Left cardiac atrium (tissue), 4 donors: ENCODE data around the gene SOWAHA. TPM values are rescaled to one million over a fixed set of nuclear protein-coding genes. Genes with fewer than 3 reads are reported as not detected.
A peak's percentile ranks its signal among the peaks of the same experiment; 100 is the strongest.

Experiments used
- ATAC-seq, 2 donors: fragments of 200-7000 bp; cut with Tn5 transposase; one replicate each; pipeline ENCODE4 v1.9.1; 2020; ENCODE audit warnings: mild to moderate bottlenecking in 2 of 2, moderate library complexity in 2 of 2
- DNase-seq: peaks from one replicate; pipeline ENCODE4 v3.0.0-alpha.2; 2020
- intact Hi-C, 2 donors: fragments of 100-400 bp; cut with DNase I; formaldehyde crosslinking; loops; one replicate each; pipeline versions ENCODE4 v1.14.1 to v1.15.1; 2022 to 2023
- total RNA-seq, 2 donors: library from RNA; stranded (reverse); fragmentation: NEBNext Ultra II Directional; extraction: Animal tissue kit (Norgen Biotek cat#: 25700); gene quantifications; one replicate each; pipeline ENCODE4 v1.2.1, GENCODE V29; 2021
- donor health status: DM: no; HTN: yes; CAD: no.
- donor health status: DM: no; HTN: yes; CAD: no; lungs with severe emphysema.
- donor health status: DM: yes; HTN: yes; CAD: no.
- donor health status: Dilated cardiomyopathy.

The SOWAHA gene
- total RNA-seq, 2 donors from 2014 or later, result 0.06 TPM; not detected in 1

GRCh38 chr5:132776131-132776937, 36.8 kb upstream of the SOWAHA start:
- DNase-seq, result no peak
- ATAC-seq, result peak; percentile 9 to 46
- intact Hi-C loops, result no loop called here

GRCh38 chr5:132776938-132777208, 36.2 kb upstream of the SOWAHA start:
- peak in 1 of 2 donors; percentile 5 for ATAC-seq
- DNase-seq, result no peak
- intact Hi-C loops, result no loop called here

GRCh38 chr5:132777209-132778069, 35.7 kb upstream of the SOWAHA start, which contains the start of gene SEPTIN8:
TSS of gene SEPTIN8 (minus strand) at chr5:132777239. CDS start at chr5:132777137, 102 bp downstream.
- DNase-seq (peak; percentile 70), ATAC-seq (peak; percentile 70 to 78)
- intact Hi-C loops, result no loop called here

GRCh38 chr5:132778129-132778528, 35.0 kb upstream of the SOWAHA start:
- ATAC-seq (no peak), DNase-seq (no peak)
- intact Hi-C loops, result no loop called here

GRCh38 chr5:132778856-132779255, 34.2 kb upstream of the SOWAHA start:
- ATAC-seq (no peak), DNase-seq (no peak)
- intact Hi-C loops, result no loop called here

- ATAC-seq (no peak), DNase-seq (no peak)
- intact Hi-C loops, result no loop called here
Observed at GRCh38 chr5:132779961-132780360, 33.1 kb upstream of the SOWAHA start.

- intact Hi-C loops, result no loop called here
- DNase-seq (no peak), ATAC-seq (no peak)
Observed at GRCh38 chr5:132780577-132780976, 32.5 kb upstream of the SOWAHA start.

GRCh38 chr5:132781029-132781428, 32.1 kb upstream of the SOWAHA start:
- ATAC-seq, result no peak
- intact Hi-C loops, result no loop called here

GRCh38 chr5:132782101-132782500, 31.0 kb upstream of the SOWAHA start:
- ATAC-seq (no peak), DNase-seq (no peak)
- intact Hi-C loops, result no loop called here

More at GRCh38 chr5:132781029-132781428, 32.1 kb upstream of the SOWAHA start:
- DNase-seq, result no peak

- intact Hi-C loops, result no loop called here
- DNase-seq (no peak), ATAC-seq (no peak)
Observed at GRCh38 chr5:132785365-132785764, 27.7 kb upstream of the SOWAHA start.

GRCh38 chr5:132785864-132786263, 27.2 kb upstream of the SOWAHA start:
- no peak for ATAC-seq
- intact Hi-C loops, result no loop called here
- no peak for DNase-seq

GRCh38 chr5:132787076-132787475, 26.0 kb upstream of the SOWAHA start:
- ATAC-seq, result no peak
- no peak for DNase-seq
- intact Hi-C loops, result no loop called here

GRCh38 chr5:132788508-132788907, 24.6 kb upstream of the SOWAHA start:
- intact Hi-C loops, result no loop called here
- DNase-seq, result no peak
- no peak for ATAC-seq

- ATAC-seq, result no peak
- DNase-seq, result no peak
- intact Hi-C loops, result no loop called here
Observed at GRCh38 chr5:132788990-132789886, 23.9 kb upstream of the SOWAHA start.

GRCh38 chr5:132790201-132790865, 22.8 kb upstream of the SOWAHA start:
- intact Hi-C loops, result no loop called here
- ATAC-seq (peak in 1 of 2 donors; percentile 48), DNase-seq (no peak)

GRCh38 chr5:132791026-132791425, 22.1 kb upstream of the SOWAHA start:
- intact Hi-C loops, result no loop called here
- DNase-seq (no peak), ATAC-seq (no peak)

- no peak for ATAC-seq
- no peak for DNase-seq
- intact Hi-C loops, result no loop called here
Observed at GRCh38 chr5:132797651-132798050, 15.5 kb upstream of the SOWAHA start.

- ATAC-seq (no peak), DNase-seq (no peak)
- intact Hi-C loops, result no loop called here
Observed at GRCh38 chr5:132799392-132799791, 13.7 kb upstream of the SOWAHA start.

- intact Hi-C loops, result loop anchor here in 1 of 2 donors (10.0 kb wide), 1 partner anchor 266 kb away; no protein-coding TSS in a partner anchor
- DNase-seq (no peak), ATAC-seq (no peak)
Observed at GRCh38 chr5:132800545-132800944, 12.6 kb upstream of the SOWAHA start.
